SU-DHL-6 (cell line): ENCODE results near the gene KRTAP10-5.

Experiments used
- H2AFZ ChIP-seq: fragments of 200-600 bp; sonication (generic); 2 replicates; pipeline ENCODE4 v1.6.1; 2014; ENCODE audit warnings: low read depth, mild to moderate bottlenecking, moderate library complexity, mixed read lengths, antibody characterized with exemption, low read length; ENCODE audit not compliant: severe bottlenecking
- H3F3A ChIP-seq: fragments of 200-600 bp; shearing (Covaris generic); 2 replicates; pipeline ENCODE4 v1.6.0; 2016; ENCODE audit warnings: antibody characterized with exemption, mild to moderate bottlenecking; ENCODE audit not compliant: insufficient read depth
- H3K27ac ChIP-seq: fragments of 200-600 bp; sonication (generic); 2 replicates; pipeline ENCODE4 v1.5.1; 2016; ENCODE audit warnings: low read depth, mild to moderate bottlenecking, low read length, moderate library complexity, mixed read lengths
- H3K27me3 ChIP-seq: fragments of 200-600 bp; sonication (generic), shearing (Covaris generic); 2 replicates; pipeline ENCODE4 v1.6.0; 2014; ENCODE audit warnings: mild to moderate bottlenecking, low read length
- H3K36me3 ChIP-seq: fragments of 200-600 bp; sonication (generic); 2 replicates; pipeline ENCODE4 v1.6.1; 2014; ENCODE audit warnings: mild to moderate bottlenecking, low read length, mixed read lengths
- H3K4me2 ChIP-seq: fragments of 300-600, 200-600 bp; shearing (Covaris generic), sonication (generic); 2 replicates; pipeline ENCODE4 v1.6.0; 2014; ENCODE audit warnings: low read length, low read depth, mild to moderate bottlenecking; ENCODE audit not compliant: poor library complexity, severe bottlenecking
- H3K4me3 ChIP-seq: fragments of 200-600 bp; sonication (generic); 2 replicates; pipeline ENCODE4 v1.5.1; 2014; ENCODE audit warnings: antibody characterized with exemption, low read length, mild to moderate bottlenecking, mixed read lengths; ENCODE audit not compliant: insufficient read depth, poor library complexity, severe bottlenecking
- H3K79me2 ChIP-seq: fragments of 200-600 bp; sonication (generic); 2 replicates; pipeline ENCODE4 v1.6.1; 2014; ENCODE audit warnings: mild to moderate bottlenecking, low read length, moderate library complexity; ENCODE audit not compliant: insufficient read depth
- H3K9ac ChIP-seq: fragments of 200-600 bp; sonication (generic); 2 replicates; pipeline ENCODE4 v1.7.0; 2014; ENCODE audit warnings: mild to moderate bottlenecking, low read length
- H3K9me2 ChIP-seq: fragments of 200-600 bp; sonication (generic); replicated peaks from 2 replicates; pipeline ENCODE4 v1.6.1; 2014; ENCODE audit warnings: low read length; ENCODE audit not compliant: insufficient read depth
- H3K9me3 ChIP-seq: fragments of 200-600 bp; sonication (generic); 2 replicates; pipeline ENCODE4 v1.6.1; 2014; ENCODE audit warnings: low read length, mixed read lengths; ENCODE audit not compliant: insufficient read depth
- H4K20me1 ChIP-seq: fragments of 200-600 bp; sonication (generic); 2 replicates; pipeline ENCODE4 v1.6.1; 2014; ENCODE audit warnings: low read depth, mild to moderate bottlenecking, antibody characterized with exemption, low read length, moderate library complexity, mixed read lengths
- CTCF ChIP-seq: fragments of 200-600 bp; sonication (generic); IDR thresholded peaks from one replicate; pipeline ENCODE4 v1.5.1; 2017; ENCODE audit warnings: antibody characterized with exemption, mild to moderate bottlenecking, low read length, moderate library complexity; ENCODE audit not compliant: insufficient read depth, poor library complexity, severe bottlenecking
- EZH2phosphoT487 ChIP-seq: fragments of 200-600 bp; sonication (generic), shearing (Covaris generic); conservative IDR thresholded peaks from 2 replicates; pipeline ENCODE4 v1.6.1; 2018; ENCODE audit warnings: mild to moderate bottlenecking, antibody characterized with exemption, low read length, moderate library complexity, mixed read lengths

KRTAP10-5 gene

DNA sequence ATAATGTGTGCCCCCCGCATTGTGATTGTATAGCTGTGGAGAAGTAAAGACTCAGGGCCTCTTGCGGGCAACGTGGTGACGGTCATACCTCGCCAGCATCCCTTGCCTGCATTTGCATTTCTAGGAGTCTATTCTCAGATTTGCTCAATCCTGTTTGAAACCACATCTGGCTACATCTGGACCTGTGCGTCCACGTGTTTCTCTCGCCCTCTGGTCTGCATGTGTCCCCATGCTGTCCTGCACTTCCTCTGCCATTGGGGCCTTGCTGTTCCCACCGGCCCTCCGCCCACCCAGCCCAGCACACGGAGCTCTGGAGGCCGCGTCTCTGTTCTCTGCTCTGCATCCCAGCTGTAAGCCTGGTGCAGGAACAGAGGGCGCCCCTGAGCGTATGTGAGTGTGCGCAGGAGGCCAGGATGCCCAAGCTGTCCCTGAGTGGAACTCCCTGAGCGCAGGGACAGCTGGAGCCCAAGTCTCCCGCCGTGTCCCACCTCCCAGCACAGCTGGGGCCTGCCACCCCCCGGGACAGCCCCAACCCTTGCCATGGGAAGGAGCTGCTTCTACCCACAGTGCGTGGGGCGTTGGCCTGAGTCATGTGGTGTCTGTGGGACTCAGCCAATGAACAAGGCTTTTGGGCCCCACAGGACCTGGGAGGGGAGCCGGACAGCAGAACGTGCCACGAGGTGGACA is 30.7 kb downstream of the KRTAP10-5 start:
- no peaks in the 10 kb centered on the region for H3K79me2 ChIP-seq
- no peaks in the 10 kb centered on the region for H3K27me3 ChIP-seq
- no peaks in the 10 kb centered on the region for H4K20me1 ChIP-seq
- no peak overlapping the region for H3K4me2 ChIP-seq
- no peaks in the 10 kb centered on the region for H3F3A ChIP-seq
- H3K27ac ChIP-seq, result no peak overlapping the region
- H3K9me2 ChIP-seq, result no peaks in the 10 kb centered on the region
- H3K9me3 ChIP-seq, result 0 out of 2 replicates have a peak, but pooled peaks cover 3% of the 10 kb centered on the region
- no peak overlapping the region for H2AFZ ChIP-seq
- H3K4me3 ChIP-seq, result no peak overlapping the region
- no peak overlapping the region for H3K9ac ChIP-seq
- TF ChIP-seq CTCF (no peak), EZH2phosphoT487 (no peak)
- 0 out of 2 replicates have a peak, but pooled peaks cover 4% of the 10 kb centered on the region for H3K36me3 ChIP-seq

GRCh38 chr21:44548922-44549321 is 31.5 kb downstream of the KRTAP10-5 start:
- Histone ChIP-seq H2AFZ (no peak overlapping the region), H3K36me3 (0 out of 2 replicates have a peak, but pooled peaks cover 4% of the 10 kb centered on the region), H3K27ac (no peak overlapping the region), H3K79me2 (no peaks in the 10 kb centered on the region), H3K9ac (no peak overlapping the region), H3F3A (no peaks in the 10 kb centered on the region), H3K9me3 (0 out of 2 replicates have a peak, but pooled peaks cover 3% of the 10 kb centered on the region), H3K9me2 (no peaks in the 10 kb centered on the region), H4K20me1 (no peaks in the 10 kb centered on the region), H3K4me2 (no peak overlapping the region), H3K27me3 (no peaks in the 10 kb centered on the region), H3K4me3 (no peak overlapping the region)
- TF ChIP-seq EZH2phosphoT487 (no peak), CTCF (no peak)

- Histone ChIP-seq H3K4me3 (no peak overlapping the region), H4K20me1 (no peaks in the 10 kb centered on the region), H3K9me2 (no peaks in the 10 kb centered on the region), H3K27ac (no peak overlapping the region), H2AFZ (no peak overlapping the region), H3K27me3 (no peaks in the 10 kb centered on the region), H3F3A (no peaks in the 10 kb centered on the region), H3K9me3 (0 out of 2 replicates have a peak, but pooled peaks cover 5% of the 10 kb centered on the region), H3K4me2 (no peak overlapping the region), H3K79me2 (no peaks in the 10 kb centered on the region), H3K36me3 (0 out of 2 replicates have a peak, but pooled peaks cover 4% of the 10 kb centered on the region), H3K9ac (no peak overlapping the region)
- TF ChIP-seq EZH2phosphoT487 (no peak), CTCF (no peak)
Measured at GRCh38 chr21:44548381-44548780, 32.0 kb downstream of the KRTAP10-5 start.
